ENCODE data around the gene INS. TPM values are rescaled to one million over a fixed set of nuclear protein-coding genes. Genes with fewer than 3 reads are reported as not detected.
A peak's percentile ranks its signal among the peaks of the same experiment; 100 is the strongest.

Gene INS
- total RNA-seq, 1 donor = not detected

- H3K4me3 ChIP-seq (ENCODE audit: low read depth, low read length) = no peak overlapping the region
- no peak for DNase-seq (ENCODE audit: low read depth)
- TF ChIP-seq CTCF (IDR thresholded peaks at IDR 0.05; ENCODE audit: insufficient read depth, low read length) = peak; percentile 33
Measured at GRCh38 chr11:2186669-2187279, 25.8 kb upstream of the INS start.

GRCh38 chr11:2185324-2186085, 24.5 kb upstream of the INS start:
- H3K4me3 ChIP-seq (ENCODE audit: low read depth, low read length) = no peak overlapping the region
- no peak for DNase-seq (ENCODE audit: low read depth)
- TF ChIP-seq CTCF (IDR thresholded peaks at IDR 0.05; ENCODE audit: insufficient read depth, low read length) = no peak

- H3K4me3 ChIP-seq (ENCODE audit: low read depth, low read length) = no peak overlapping the region
- DNase-seq (ENCODE audit: low read depth) = no peak
- no peak for TF ChIP-seq CTCF (IDR thresholded peaks at IDR 0.05; ENCODE audit: insufficient read depth, low read length)
Measured at GRCh38 chr11:2182692-2183474, 21.9 kb upstream of the INS start.

GRCh38 chr11:2182075-2182474, 21.1 kb upstream of the INS start:
- TF ChIP-seq CTCF (IDR thresholded peaks at IDR 0.05; ENCODE audit: insufficient read depth, low read length) = no peak
- no peak overlapping the region for H3K4me3 ChIP-seq (ENCODE audit: low read depth, low read length)

GRCh38 chr11:2180789-2181370, 19.9 kb upstream of the INS start:
- TF ChIP-seq CTCF (IDR thresholded peaks at IDR 0.05; ENCODE audit: insufficient read depth, low read length) = no peak
- DNase-seq (ENCODE audit: low read depth) = no peak
- no peak overlapping the region for H3K4me3 ChIP-seq (ENCODE audit: low read depth, low read length)

More at GRCh38 chr11:2182075-2182474, 21.1 kb upstream of the INS start:
- DNase-seq (ENCODE audit: low read depth) = no peak

- no peak for TF ChIP-seq CTCF (IDR thresholded peaks at IDR 0.05; ENCODE audit: insufficient read depth, low read length)
- no peak for DNase-seq (ENCODE audit: low read depth)
- no peak overlapping the region for H3K4me3 ChIP-seq (ENCODE audit: low read depth, low read length)
Measured at GRCh38 chr11:2180347-2180746, 19.3 kb upstream of the INS start.
